SK-N-SH (cell line): ENCODE data around the gene C1orf35. TPM values are rescaled to one million over a fixed set of nuclear protein-coding genes. Genes with fewer than 3 reads are reported as not detected.

Experiments used
- CTCF ChIA-PET: fragments of 300-600, 350-600 bp; formaldehyde crosslinking; extraction: SDS; loops from one replicate; lab custom pipeline; 2021; lab: Yijun Ruan, JAX
- POLR2A ChIA-PET: fragments of 350-600 bp; sonication (Branson Sonifier 250); formaldehyde crosslinking; extraction: SDS; loops from one replicate; lab custom pipeline; 2020; ENCODE audit warnings: antibody characterized with exemption, inconsistent platforms; lab: Yijun Ruan, JAX
- DNase-seq: peaks from one replicate; pipeline ENCODE4 v3.0.0; 2012
- H2AFZ ChIP-seq: fragments of 200-600 bp; sonication (generic); 2 replicates; pipeline ENCODE4 v1.8.1; 2016; ENCODE audit warnings: antibody characterized with exemption, mild to moderate bottlenecking, low read depth
- H3F3A ChIP-seq: fragments of 200-600 bp; sonication (generic); replicated peaks from 2 replicates; pipeline ENCODE3; 2016; ENCODE audit warnings: antibody characterized with exemption, mild to moderate bottlenecking; ENCODE audit not compliant: insufficient read depth
- H3K27ac ChIP-seq, 2 experiments: fragments of 200-500 bp in 1 of 2; fragments of 200-600 bp in 1 of 2; sonication (Bioruptor generic) in 1 of 2; sonication (generic), shearing (Covaris generic) in 1 of 2; 2 replicates each; pipeline versions ENCODE4 v1.5.1 to v1.6.1; 2014 to 2016; ENCODE audit warnings: low read depth in 2 of 2, inconsistent platforms in 1 of 2, low read length in 1 of 2, mild to moderate bottlenecking in 1 of 2, mixed read lengths in 1 of 2
- H3K27me3 ChIP-seq: fragments of 200-600 bp; sonication (generic), shearing (Covaris generic); 2 replicates; pipeline ENCODE4 v1.6.1; 2016; ENCODE audit warnings: mixed run types; ENCODE audit not compliant: insufficient read depth
- H3K36me3 ChIP-seq, 2 experiments: fragments of 200-500 bp in 1 of 2; fragments of 200-600 bp in 1 of 2; sonication (Bioruptor generic) in 1 of 2; sonication (generic) in 1 of 2; replicated peaks in 1 of 2; 2 replicates each; pipeline versions ENCODE3 to v1.5.1; 2014 to 2016; ENCODE audit warnings: low read length in 1 of 2, mild to moderate bottlenecking in 1 of 2; ENCODE audit not compliant: insufficient read depth in 2 of 2, control insufficient read depth in 1 of 2
- H3K4me1 ChIP-seq, 2 experiments: fragments of 200-500 bp in 1 of 2; fragments of 200-600 bp in 1 of 2; sonication (Bioruptor generic) in 1 of 2; sonication (generic), shearing (Covaris generic) in 1 of 2; 2 replicates each; pipeline versions ENCODE4 v1.5.1 to v1.6.1; 2014 to 2016; ENCODE audit warnings: low read depth in 1 of 2, low read length in 1 of 2, mixed run types in 1 of 2; ENCODE audit not compliant: insufficient read depth in 2 of 2, control insufficient read depth in 1 of 2
- H3K4me2 ChIP-seq: fragments of 200-600 bp; sonication (generic), shearing (Covaris generic); 2 replicates; pipeline ENCODE4 v1.6.1; 2017; ENCODE audit warnings: mixed run types
- H3K4me3 ChIP-seq, 2 experiments: fragments of 200-500 bp in 1 of 2; fragments of 200-600 bp in 1 of 2; sonication (Bioruptor generic) in 1 of 2; sonication (generic), shearing (Covaris generic) in 1 of 2; 2 replicates each; pipeline versions ENCODE4 v1.5.1 to v1.8.1; 2014 to 2016; ENCODE audit warnings: low read depth in 2 of 2, inconsistent platforms in 1 of 2, low read length in 1 of 2, mild to moderate bottlenecking in 1 of 2, mixed read lengths in 1 of 2, moderate library complexity in 1 of 2
- H3K79me2 ChIP-seq: fragments of 200-600 bp; sonication (generic); 2 replicates; pipeline ENCODE4 v1.8.1; 2017; ENCODE audit warnings: mild to moderate bottlenecking; ENCODE audit not compliant: insufficient read depth
- H3K9ac ChIP-seq: fragments of 200-600 bp; sonication (generic); 2 replicates; pipeline ENCODE4 v1.6.1; 2017; ENCODE audit warnings: mixed run types
- H3K9me2 ChIP-seq: fragments of 200-600 bp; sonication (generic); 2 replicates; pipeline ENCODE4 v1.6.1; 2017; ENCODE audit warnings: mixed run types
- H3K9me3 ChIP-seq: fragments of 200-600 bp; sonication (generic); 2 replicates; pipeline ENCODE4 v1.6.1; 2017; ENCODE audit warnings: mixed run types, mild to moderate bottlenecking, moderate library complexity
- H4K20me1 ChIP-seq: fragments of 200-600 bp; sonication (generic); 2 replicates; pipeline ENCODE4 v1.6.1; 2017; ENCODE audit warnings: mild to moderate bottlenecking, mixed run types; ENCODE audit not compliant: insufficient read depth
- CHD2 ChIP-seq: fragments of 150-350 bp; IDR thresholded peaks from 2 replicates; pipeline ENCODE4 v1.6.1; 2018; ENCODE audit warnings: low read length; ENCODE audit not compliant: partially characterized antibody
- EP300 ChIP-seq, 2 experiments: IDR thresholded peaks; 2 replicates each; pipeline versions ENCODE4 v1.4.0 to v1.6.1; 2012; ENCODE audit warnings: borderline replicate concordance in 1 of 2, low read depth in 1 of 2, low read length in 1 of 2
- JUND ChIP-seq: IDR thresholded peaks from 2 replicates; pipeline ENCODE4 v1.4.0; 2012
- NFIC ChIP-seq: IDR thresholded peaks from 2 replicates; pipeline ENCODE4 v1.4.0; 2012; ENCODE audit warnings: borderline replicate concordance
- RFX5 ChIP-seq: IDR thresholded peaks from 2 replicates; pipeline ENCODE4 v1.6.1; 2012; ENCODE audit warnings: mild to moderate bottlenecking, improper control_type of control experiment, low read length
- SIN3A ChIP-seq: IDR thresholded peaks from 2 replicates; pipeline ENCODE4 v1.6.1; 2012; ENCODE audit warnings: low read depth, mild to moderate bottlenecking, low read length, moderate library complexity, borderline replicate concordance
- TCF12 ChIP-seq: IDR thresholded peaks from 2 replicates; pipeline ENCODE4 v1.4.0; 2012
- YY1 ChIP-seq: IDR thresholded peaks from 2 replicates; pipeline ENCODE4 v1.4.0; 2012; ENCODE audit warnings: low read depth, mild to moderate bottlenecking
- WGBS: methylation state at CpG from one replicate; pipeline ENCODE4 v1.1.6; 2017; ENCODE audit warnings: low lambda C conversion rate; 5-methylcytosine and 5-hydroxymethylcytosine counted together
- polyA plus RNA-seq, 3 experiments: library from polyadenylated mRNA; depleted of rRNA; stranded (reverse); fragments of >200 nt; gene quantifications; 2 replicates each; pipeline ENCODE4 v1.2.3, GENCODE V29; 2012
- TF ChIP-seq, protein P1 (sequence below): IDR thresholded peaks from 2 replicates; pipeline ENCODE4; 2012
- TF ChIP-seq, protein P2 (sequence below): IDR thresholded peaks from 2 replicates; pipeline ENCODE4 v1.4.0; 2012; ENCODE audit warnings: low read depth, borderline replicate concordance
- TF ChIP-seq, protein P3 (sequence below): IDR thresholded peaks from 2 replicates; pipeline ENCODE4 v1.4.0; 2012; ENCODE audit warnings: low read depth, borderline replicate concordance

Gene C1orf35
- polyA plus RNA-seq, 1 of the 3 experiments (the other 2 are of a cell fraction): 42.9 TPM

DNA sequence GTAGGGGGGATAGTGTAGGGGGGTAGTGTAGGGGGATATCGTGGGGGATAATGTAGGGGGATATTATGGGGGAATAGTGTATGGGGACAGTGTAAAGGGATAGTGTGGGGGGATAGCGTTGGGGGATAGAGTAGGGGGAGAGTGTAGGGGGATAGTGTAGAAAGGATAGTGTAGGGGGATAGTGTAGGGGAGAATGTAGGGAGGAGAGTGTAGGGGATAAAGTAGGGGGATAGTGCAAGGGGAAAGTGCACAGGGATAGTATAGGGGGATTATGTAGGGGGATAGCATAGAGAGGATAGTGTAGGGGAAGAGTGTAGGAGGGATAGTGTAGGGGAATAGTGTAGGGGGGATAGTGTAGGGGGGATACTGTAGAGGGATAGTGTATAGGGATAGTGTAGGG, 33.0 kb downstream of the C1orf35 start:
- H3K27ac ChIP-seq: no peak overlapping the region
- POLR2A ChIA-PET: no interaction called here
- H2AFZ ChIP-seq: no peak overlapping the region
- no peaks in the 10 kb centered on the region for H3K9me2 ChIP-seq
- H3K4me1 ChIP-seq: peaks cover 0 to 20% of the 10 kb centered on the region in 2 experiments; a peak in 1 of 4 replicates
- H3F3A ChIP-seq: peaks cover 7% of the 10 kb centered on the region
- CTCF ChIA-PET: no interaction called here
- no peaks in the 10 kb centered on the region for H3K36me3 ChIP-seq
- no peaks in the 10 kb centered on the region for H3K9me3 ChIP-seq
- no peak overlapping the region for H3K4me3 ChIP-seq
- DNase-seq: no peak
- no peaks in the 10 kb centered on the region for H3K79me2 ChIP-seq
- TF ChIP-seq, protein P1, sequence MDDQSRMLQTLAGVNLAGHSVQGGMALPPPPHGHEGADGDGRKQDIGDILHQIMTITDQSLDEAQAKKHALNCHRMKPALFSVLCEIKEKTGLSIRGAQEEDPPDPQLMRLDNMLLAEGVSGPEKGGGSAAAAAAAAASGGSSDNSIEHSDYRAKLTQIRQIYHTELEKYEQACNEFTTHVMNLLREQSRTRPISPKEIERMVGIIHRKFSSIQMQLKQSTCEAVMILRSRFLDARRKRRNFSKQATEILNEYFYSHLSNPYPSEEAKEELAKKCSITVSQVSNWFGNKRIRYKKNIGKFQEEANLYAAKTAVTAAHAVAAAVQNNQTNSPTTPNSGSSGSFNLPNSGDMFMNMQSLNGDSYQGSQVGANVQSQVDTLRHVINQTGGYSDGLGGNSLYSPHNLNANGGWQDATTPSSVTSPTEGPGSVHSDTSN: no peak
- TF ChIP-seq RFX5 (no peak), NFIC (no peak), SIN3A (no peak), EP300 (IDR thresholded peaks at IDR 0.05; ENCODE audit: borderline replicate concordance in 1 of 2, low read depth in 1 of 2, low read length in 1 of 2) (no peak), JUND (no peak), TCF12 (no peak), YY1 (no peak)
- TF ChIP-seq, protein P2, sequence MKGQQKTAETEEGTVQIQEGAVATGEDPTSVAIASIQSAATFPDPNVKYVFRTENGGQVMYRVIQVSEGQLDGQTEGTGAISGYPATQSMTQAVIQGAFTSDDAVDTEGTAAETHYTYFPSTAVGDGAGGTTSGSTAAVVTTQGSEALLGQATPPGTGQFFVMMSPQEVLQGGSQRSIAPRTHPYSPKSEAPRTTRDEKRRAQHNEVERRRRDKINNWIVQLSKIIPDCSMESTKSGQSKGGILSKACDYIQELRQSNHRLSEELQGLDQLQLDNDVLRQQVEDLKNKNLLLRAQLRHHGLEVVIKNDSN: no peak
- H3K27me3 ChIP-seq: peaks cover 16% of the 10 kb centered on the region; the same call in 1 of the 2 replicates
- WGBS: 17% methylated on average over 2 of the region's 2 CpGs
- H3K4me2 ChIP-seq: no peak overlapping the region
- no peak overlapping the region for H3K9ac ChIP-seq
- H4K20me1 ChIP-seq: no peaks in the 10 kb centered on the region

DNA sequence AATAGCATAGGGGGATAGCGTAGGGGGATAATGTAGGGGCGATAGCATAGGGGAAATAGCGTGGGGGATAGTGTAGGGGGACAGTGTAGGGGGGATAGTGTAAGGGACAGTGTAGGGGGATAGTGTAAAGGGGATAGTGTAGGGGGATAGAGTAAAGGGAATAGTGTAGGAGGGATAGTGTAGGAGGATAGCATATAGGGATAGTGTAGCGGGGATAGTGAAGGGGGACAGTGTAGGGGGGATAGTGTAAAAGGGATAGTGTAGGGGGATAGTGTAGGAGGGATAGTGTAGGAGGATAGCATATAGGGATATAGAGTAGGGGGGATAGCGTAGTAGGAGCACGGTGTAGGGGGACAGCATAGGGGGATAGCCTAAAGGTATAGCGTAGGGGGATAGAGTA, 34.8 kb downstream of the C1orf35 start:
- ChIA-PET POLR2A (no interaction called here), CTCF (no interaction called here)
- TF ChIP-seq CHD2: no peak
- TF ChIP-seq, protein P3, sequence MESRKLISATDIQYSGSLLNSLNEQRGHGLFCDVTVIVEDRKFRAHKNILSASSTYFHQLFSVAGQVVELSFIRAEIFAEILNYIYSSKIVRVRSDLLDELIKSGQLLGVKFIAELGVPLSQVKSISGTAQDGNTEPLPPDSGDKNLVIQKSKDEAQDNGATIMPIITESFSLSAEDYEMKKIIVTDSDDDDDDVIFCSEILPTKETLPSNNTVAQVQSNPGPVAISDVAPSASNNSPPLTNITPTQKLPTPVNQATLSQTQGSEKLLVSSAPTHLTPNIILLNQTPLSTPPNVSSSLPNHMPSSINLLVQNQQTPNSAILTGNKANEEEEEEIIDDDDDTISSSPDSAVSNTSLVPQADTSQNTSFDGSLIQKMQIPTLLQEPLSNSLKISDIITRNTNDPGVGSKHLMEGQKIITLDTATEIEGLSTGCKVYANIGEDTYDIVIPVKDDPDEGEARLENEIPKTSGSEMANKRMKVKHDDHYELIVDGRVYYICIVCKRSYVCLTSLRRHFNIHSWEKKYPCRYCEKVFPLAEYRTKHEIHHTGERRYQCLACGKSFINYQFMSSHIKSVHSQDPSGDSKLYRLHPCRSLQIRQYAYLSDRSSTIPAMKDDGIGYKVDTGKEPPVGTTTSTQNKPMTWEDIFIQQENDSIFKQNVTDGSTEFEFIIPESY: no peak
- H4K20me1 ChIP-seq: no peaks in the 10 kb centered on the region
- H2AFZ ChIP-seq: no peak overlapping the region
- no peak overlapping the region for H3K27ac ChIP-seq
- no peak overlapping the region for H3K4me2 ChIP-seq
- no peak for DNase-seq
- H3K9me3 ChIP-seq: no peaks in the 10 kb centered on the region
- H3K79me2 ChIP-seq: no peaks in the 10 kb centered on the region
- H3K36me3 ChIP-seq: no peaks in the 10 kb centered on the region
- no peaks in the 10 kb centered on the region for H3K9me2 ChIP-seq
- no peak overlapping the region for H3K9ac ChIP-seq
- peaks cover 0 to 11% of the 10 kb centered on the region in 2 experiments; a peak in 1 of 4 replicates for H3K4me1 ChIP-seq
- WGBS: 34% methylated on average over 7 of the region's 7 CpGs
- H3K4me3 ChIP-seq: no peak overlapping the region
- H3F3A ChIP-seq: no peaks in the 10 kb centered on the region
- peaks cover 16% of the 10 kb centered on the region; the same call in 1 of the 2 replicates for H3K27me3 ChIP-seq
